Activated CD4-positive, alpha-beta T cell treated with anti-CD3 and anti-CD28 coated beads for 24 hours (primary cell): ENCODE measurements around the gene SLFN13.
"Not testable (repeated sequence)": the region's sequence is repeated elsewhere in the genome, so short reads cannot be mapped to it uniquely, and the experiment has no call there.

ENCODE experiments used
- DNase-seq, 2 donors: peaks; one replicate each; pipeline ENCODE4 v3.0.0-alpha.2; 2020; ENCODE audit warnings: low read depth in 2 of 2

Gene SLFN13

GRCh38 chr17:35432176-35433074, 16.1 kb downstream of the SLFN13 start, which contains the start of gene SLFN12:
Gene SLFN12, minus strand, starts transcription at chr17:35432500. Its CDS starts 9,472 bp downstream, at chr17:35423028.
- DNase-seq, result peak; percentile 22 to 30

GRCh38 chr17:35429702-35430101, 18.9 kb downstream of the SLFN13 start:
- no peak for DNase-seq

- no peak for DNase-seq
Measured at GRCh38 chr17:35428229-35428628, 20.3 kb downstream of the SLFN13 start.

- no peak for DNase-seq
Measured at GRCh38 chr17:35423761-35424160, 24.8 kb downstream of the SLFN13 start.

- not testable (repeated sequence) for DNase-seq
Measured at GRCh38 chr17:35421069-35421468, 27.5 kb downstream of the SLFN13 start.

GRCh38 chr17:35416659-35417058, 31.9 kb downstream of the SLFN13 start:
- DNase-seq, result no peak

DNA sequence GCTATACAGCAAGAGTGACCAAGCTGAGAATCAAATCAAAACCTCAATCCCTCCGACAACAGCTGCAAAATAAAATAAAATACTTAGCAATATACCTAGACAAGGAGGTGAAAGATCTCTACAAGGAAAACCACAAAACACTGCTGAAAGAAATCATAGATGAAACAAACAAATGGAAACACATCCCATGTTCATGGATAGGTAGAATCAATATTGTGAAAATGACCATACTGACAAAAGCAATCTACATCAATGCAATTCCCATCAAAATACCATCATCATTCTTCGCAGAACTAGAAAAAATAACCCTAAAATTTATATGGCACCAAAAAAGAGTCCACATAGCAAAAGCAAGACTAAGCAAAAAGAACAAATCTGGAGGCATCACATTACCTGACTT, 33.9 kb downstream of the SLFN13 start:
- not testable (repeated sequence) for DNase-seq

- no peak for DNase-seq
Measured at GRCh38 chr17:35414247-35414646, 34.3 kb downstream of the SLFN13 start.

DNA sequence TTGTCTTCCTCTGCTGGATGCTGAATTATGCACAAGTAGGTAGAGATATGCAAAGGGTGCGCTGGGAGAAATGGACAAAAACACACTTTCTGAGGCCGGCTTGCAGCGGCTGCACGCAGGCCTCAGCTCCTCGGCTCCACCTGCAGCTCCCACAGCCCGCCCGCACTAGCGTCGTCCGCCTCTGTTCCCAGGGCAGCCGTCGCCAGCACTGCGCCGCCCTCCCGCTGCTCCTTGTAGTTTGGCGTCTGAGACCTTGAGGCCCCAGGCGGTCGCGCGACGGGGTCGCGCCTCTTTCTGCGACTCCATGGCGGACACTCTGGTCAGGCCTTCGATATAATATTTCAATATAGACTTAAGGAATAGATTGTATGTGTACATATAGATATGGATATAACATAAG, 41.0 kb downstream of the SLFN13 start:
- DNase-seq, result no peak

GRCh38 chr17:35406568-35406967, 42.0 kb downstream of the SLFN13 start:
- no peak for DNase-seq

- DNase-seq, result no peak
Measured at GRCh38 chr17:35404360-35404759, 44.2 kb downstream of the SLFN13 start.

DNA sequence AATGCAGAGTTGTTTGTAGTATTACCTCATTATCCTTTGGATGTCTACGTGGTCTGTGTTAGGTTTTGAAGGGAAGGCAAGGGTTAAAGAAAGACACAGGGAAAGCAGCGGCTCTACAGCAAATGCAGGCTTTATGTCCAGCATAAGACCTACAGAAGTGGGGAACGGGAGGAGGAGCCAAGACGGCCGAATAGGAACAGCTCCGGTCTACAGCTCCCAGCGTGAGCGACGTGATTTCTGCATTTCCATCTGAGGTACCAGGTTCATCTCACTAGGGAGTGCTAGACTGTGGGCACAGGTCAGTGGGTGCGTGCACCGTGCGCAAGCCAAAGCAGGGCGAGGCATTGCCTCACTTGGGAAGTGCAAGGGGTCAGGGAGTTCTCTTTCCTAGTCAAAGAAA, 54.8 kb downstream of the SLFN13 start:
- not testable (repeated sequence) for DNase-seq

DNA sequence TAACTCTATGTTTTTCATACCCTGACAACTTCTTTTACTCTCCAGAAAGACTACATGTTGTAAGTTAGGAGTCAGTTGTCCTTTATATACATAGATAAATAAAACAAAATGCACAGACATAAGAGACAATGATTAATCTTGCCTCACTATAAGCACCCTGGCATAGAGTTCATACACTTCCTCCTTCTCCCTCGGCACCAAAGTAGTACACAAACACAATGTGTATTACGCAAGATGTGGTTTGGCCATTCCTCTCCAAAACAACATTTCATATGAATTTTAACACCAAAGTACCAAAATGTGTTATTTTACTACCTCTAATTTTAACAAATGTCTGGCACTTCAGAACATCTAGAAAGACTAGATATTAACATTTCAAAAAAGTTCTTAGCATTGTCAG, 57.9 kb downstream of the SLFN13 start:
- DNase-seq, result no peak

GRCh38 chr17:35390156-35390555, 58.4 kb downstream of the SLFN13 start:
- DNase-seq, result no peak

- DNase-seq, result no peak
Measured at GRCh38 chr17:35387496-35387895, 61.1 kb downstream of the SLFN13 start.
